T-cell (primary cell): ENCODE data around the gene STAC. TPM values are rescaled to one million over a fixed set of nuclear protein-coding genes. Genes with fewer than 3 reads are reported as not detected.

Source experiments
- ATAC-seq, 4 experiments: fragments of 200-7000 bp in 3 of 4; fragments of 150-1000 bp in 1 of 4; cut with Tn5 transposase; replicated peaks in 1 of 4; 1 replicate in 3 of 4; 2 replicates in 1 of 4; pipeline ENCODE4 v1.10.0; 2021; ENCODE audit warnings: moderate library complexity in 3 of 4, mild to moderate bottlenecking in 2 of 4, moderate number of reproducible peaks in 1 of 4
- CTCF ChIA-PET, 2 donors: fragments of 300-600 bp; sonication (Branson Sonifier 250); formaldehyde crosslinking; loops; one replicate each; lab custom pipeline; 2022; ENCODE audit warnings: antibody characterized with exemption in 2 of 2; lab: Charles Lee
- POLR2A ChIA-PET, 2 donors: fragments of 300-600 bp; sonication (Branson Sonifier 250); formaldehyde crosslinking; loops; one replicate each; lab custom pipeline; 2022; ENCODE audit warnings: antibody characterized with exemption in 2 of 2; lab: Charles Lee
- DNase-seq, 35 experiments: peaks; one replicate each; pipeline versions ENCODE4 v3.0.0 to v3.0.0-alpha.2; 2013 to 2023
- H3K27ac ChIP-seq: one replicate; pipeline ENCODE4 v1.5.1; 2013; ENCODE audit warnings: low read length
- H3K27me3 ChIP-seq, 2 experiments: replicated peaks in 1 of 2; 1 replicate in 1 of 2; 2 replicates in 1 of 2; pipeline versions ENCODE4 v1.6.1 to v1.7.0; 2013; ENCODE audit warnings: low read length in 1 of 2, mixed read lengths in 1 of 2; ENCODE audit not compliant: control insufficient read depth in 2 of 2, insufficient read depth in 2 of 2; ENCODE audit errors: extremely low read depth in 1 of 2
- H3K36me3 ChIP-seq, 2 donors: 1 replicate in 1 of 2; 2 replicates in 1 of 2; pipeline versions ENCODE4 v1.6.1 to v1.7.0; 2013; ENCODE audit warnings: low read length in 1 of 2; ENCODE audit not compliant: control insufficient read depth in 2 of 2, insufficient read depth in 1 of 2; ENCODE audit errors: extremely low read depth in 1 of 2
- H3K4me1 ChIP-seq, 2 experiments: 1 replicate in 1 of 2; 2 replicates in 1 of 2; pipeline versions ENCODE4 v1.6.1 to v1.7.0; 2013; ENCODE audit warnings: low read length in 2 of 2, mixed read lengths in 1 of 2; ENCODE audit not compliant: insufficient read depth in 2 of 2, control insufficient read depth in 1 of 2; ENCODE audit errors: extremely low read depth in 1 of 2
- H3K4me3 ChIP-seq, 2 donors: 1 replicate in 1 of 2; 2 replicates in 1 of 2; pipeline versions ENCODE4 v1.5.1 to v1.7.0; 2013; ENCODE audit warnings: mild to moderate bottlenecking in 2 of 2, low read length in 1 of 2, moderate library complexity in 1 of 2; ENCODE audit not compliant: control insufficient read depth in 1 of 2; ENCODE audit errors: extremely low read depth in 1 of 2
- H3K9me3 ChIP-seq: 2 replicates; pipeline ENCODE4 v1.7.0; 2013
- H3K27ac Mint-ChIP-seq, 2 donors: one replicate each; pipeline ENCODE4 v1.8.0; 2020 to 2021; ENCODE audit warnings: mild to moderate bottlenecking in 2 of 2, mixed read lengths in 2 of 2
- H3K27me3 Mint-ChIP-seq, 2 donors: one replicate each; pipeline ENCODE4 v1.8.0; 2021 to 2022; ENCODE audit warnings: mixed read lengths in 2 of 2
- H3K36me3 Mint-ChIP-seq: one replicate; pipeline ENCODE4 v1.8.0; 2021; ENCODE audit warnings: mixed read lengths
- H3K4me1 Mint-ChIP-seq, 3 donors: one replicate each; pipeline ENCODE4 v1.8.0; 2020 to 2022; ENCODE audit warnings: mixed read lengths in 3 of 3, mild to moderate bottlenecking in 1 of 3
- H3K4me3 Mint-ChIP-seq, 3 donors: one replicate each; pipeline ENCODE4 v1.8.0; 2020 to 2022; ENCODE audit warnings: mild to moderate bottlenecking in 3 of 3, mixed read lengths in 3 of 3, moderate library complexity in 3 of 3
- H3K9me3 Mint-ChIP-seq, 3 donors: one replicate each; pipeline ENCODE4 v1.8.0; 2020 to 2022; ENCODE audit warnings: mixed read lengths in 3 of 3
- WGBS: methylation state at CpG from one replicate; pipeline ENCODE4 v1.1.5; 2013; ENCODE audit warnings: missing lambda C conversion rate; ENCODE audit not compliant: insufficient coverage; 5-methylcytosine and 5-hydroxymethylcytosine counted together
- total RNA-seq, 35 experiments: library from RNA in 6 of 35; stranded (reverse) in 6 of 35; fragments of 120-200 nt in 1 of 35; gene quantifications; one replicate each; pipeline versions ENCODE4 v1.2.1 to v1.2.4 and lab custom pipeline; 2013 to 2026

Gene STAC
- total RNA-seq, 5 donors from 2014 or later (not counting 1 experiment from before 2014, with no cell fraction given) = 0.09 to 0.10 TPM; not detected in 3

DNA sequence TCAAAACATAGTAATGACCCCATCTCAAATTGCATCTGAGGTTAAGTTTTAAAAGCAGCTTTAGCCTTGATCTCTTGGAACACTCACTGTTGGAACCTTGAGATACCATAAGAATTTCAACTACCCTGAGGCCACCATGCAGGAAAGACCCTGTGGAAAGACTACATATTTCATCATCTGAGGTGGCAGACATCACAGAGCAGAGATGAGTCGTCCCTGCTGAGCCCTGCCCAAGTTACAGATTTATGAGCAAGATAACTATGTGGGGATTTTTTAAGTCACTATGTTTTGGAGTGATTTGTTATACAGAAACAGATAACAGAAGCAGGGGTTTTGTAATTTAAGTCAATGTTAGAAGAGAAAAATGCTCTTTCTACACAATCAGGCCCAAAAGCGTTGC lies 168.4 kb downstream of the STAC start:
- peaks cover 0 to 6% of the 10 kb centered on the region in 2 donors for H3K27me3 Mint-ChIP-seq
- 29% methylated on average over 1 of the region's 2 CpGs for WGBS
- peaks cover 0 to 3% (median 0%) of the 10 kb centered on the region in 3 donors for H3K4me1 Mint-ChIP-seq
- no peak overlapping the region for H3K4me3 ChIP-seq
- H3K36me3 ChIP-seq = no peaks in the 10 kb centered on the region
- no peaks in the 10 kb centered on the region for H3K4me1 ChIP-seq
- ChIA-PET POLR2A (no interaction called here), CTCF (no interaction called here)
- H3K27ac Mint-ChIP-seq = no peak overlapping the region
- DNase-seq (no peak), ATAC-seq (no peak)
- H3K9me3 ChIP-seq = no peaks in the 10 kb centered on the region
- H3K9me3 Mint-ChIP-seq = no peaks in the 10 kb centered on the region
- H3K4me3 Mint-ChIP-seq = no peak overlapping the region
- no peaks in the 10 kb centered on the region for H3K36me3 Mint-ChIP-seq
- peaks cover 0 to 4% of the 10 kb centered on the region in 2 experiments for H3K27me3 ChIP-seq
- H3K27ac ChIP-seq = no peak overlapping the region

DNA sequence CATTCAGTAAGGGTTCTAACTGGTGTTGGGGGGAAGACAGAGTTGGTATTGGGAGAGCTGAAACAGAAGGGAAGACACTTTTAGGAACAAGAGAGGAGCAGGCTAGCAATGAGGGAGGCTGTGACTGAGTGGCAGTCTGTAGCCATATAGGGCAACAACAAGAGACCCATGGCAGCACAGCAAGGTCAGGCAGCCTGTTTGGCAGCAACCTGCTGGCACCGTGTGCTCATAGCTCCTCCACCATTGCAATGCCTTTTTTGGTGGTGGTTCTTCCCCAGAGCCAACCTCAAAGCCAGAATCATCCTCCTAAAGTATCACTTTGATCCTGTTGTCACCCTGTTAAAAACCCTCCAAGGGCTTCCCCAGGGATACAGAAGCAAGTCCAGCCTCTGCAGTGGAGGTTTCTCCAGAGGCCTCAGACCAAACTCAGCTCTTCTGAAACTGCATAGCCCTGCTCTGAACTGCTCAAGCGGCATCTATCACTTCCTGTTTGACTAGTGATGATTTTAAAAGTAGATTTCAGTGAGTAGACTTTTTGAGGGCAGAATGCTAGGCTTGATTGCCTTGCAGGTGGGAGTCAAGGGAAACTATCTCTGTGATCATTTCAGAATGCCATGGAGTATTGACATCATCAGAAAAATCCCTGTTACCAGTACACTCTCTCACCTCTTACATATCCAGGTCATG lies 176.9 kb downstream of the STAC start:
- no peak for ATAC-seq
- H3K4me1 ChIP-seq = no peaks in the 10 kb centered on the region
- no peak overlapping the region for H3K27ac ChIP-seq
- no peaks in the 10 kb centered on the region for H3K9me3 ChIP-seq
- Mint-ChIP-seq H3K27me3 (peaks cover 2 to 8% of the 10 kb centered on the region in 2 donors), H3K27ac (no peak overlapping the region), H3K4me3 (no peak overlapping the region), H3K9me3 (no peaks in the 10 kb centered on the region), H3K36me3 (no peaks in the 10 kb centered on the region), H3K4me1 (peaks cover 0 to 2% (median 0%) of the 10 kb centered on the region in 3 donors)
- no peak overlapping the region for H3K4me3 ChIP-seq
- no peaks in the 10 kb centered on the region for H3K27me3 ChIP-seq
- H3K36me3 ChIP-seq = no peaks in the 10 kb centered on the region
- ChIA-PET CTCF (no interaction called here), POLR2A (no interaction called here)
- DNase-seq = no peak
- whole genome bisulfite sequencing = 38% methylated on average over 1 of the region's 2 CpGs

DNA sequence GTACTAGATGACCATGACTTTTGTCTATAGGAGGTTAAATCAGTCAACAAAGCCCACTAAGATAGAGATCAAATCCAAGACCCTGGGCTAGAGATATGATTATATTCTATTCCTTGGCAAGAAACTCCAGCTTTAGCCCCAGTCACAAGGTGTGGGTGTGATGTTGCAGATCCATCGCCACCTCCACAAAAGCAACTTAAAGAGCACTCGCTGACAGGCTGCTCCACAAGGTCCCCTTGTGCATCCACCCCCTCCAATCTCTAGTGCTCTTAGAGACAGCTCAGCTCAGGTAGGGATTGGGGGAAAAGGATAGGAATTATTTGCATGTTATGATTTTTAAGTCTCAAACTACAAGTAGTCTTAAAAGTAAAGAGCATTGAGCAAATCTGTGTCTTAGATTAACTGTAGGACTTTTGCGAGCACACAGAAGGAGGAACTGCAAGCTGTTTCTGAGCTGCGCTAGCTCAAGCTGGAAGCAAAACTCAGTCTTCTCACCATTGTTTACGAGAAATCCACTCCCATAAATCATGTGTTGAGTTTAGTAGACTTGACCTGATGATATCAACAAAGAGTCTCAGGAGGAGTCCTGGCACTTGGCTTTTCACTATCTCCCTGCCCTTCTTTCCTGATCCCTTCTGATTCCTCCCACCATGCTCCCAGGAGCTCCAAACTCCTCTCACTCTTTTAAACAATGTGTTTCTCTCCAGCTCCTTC lies 177.6 kb downstream of the STAC start:
- no CpG with 5 or more reads among the region's 5 CpGs for WGBS
- POLR2A ChIA-PET = no interaction called here
- H3K27ac Mint-ChIP-seq = no peak overlapping the region
- Histone ChIP-seq H3K27me3 (no peaks in the 10 kb centered on the region), H3K4me1 (no peaks in the 10 kb centered on the region), H3K36me3 (no peaks in the 10 kb centered on the region), H3K27ac (no peak overlapping the region), H3K4me3 (no peak overlapping the region), H3K9me3 (no peaks in the 10 kb centered on the region)
- peaks cover 0 to 2% (median 0%) of the 10 kb centered on the region in 3 donors for H3K4me1 Mint-ChIP-seq
- no peak overlapping the region for H3K4me3 Mint-ChIP-seq
- no peak for DNase-seq
- CTCF ChIA-PET = no interaction called here
- H3K9me3 Mint-ChIP-seq = no peaks in the 10 kb centered on the region
- H3K27me3 Mint-ChIP-seq = peaks cover 2 to 8% of the 10 kb centered on the region in 2 donors
- H3K36me3 Mint-ChIP-seq = no peaks in the 10 kb centered on the region
- ATAC-seq = no peak

DNA sequence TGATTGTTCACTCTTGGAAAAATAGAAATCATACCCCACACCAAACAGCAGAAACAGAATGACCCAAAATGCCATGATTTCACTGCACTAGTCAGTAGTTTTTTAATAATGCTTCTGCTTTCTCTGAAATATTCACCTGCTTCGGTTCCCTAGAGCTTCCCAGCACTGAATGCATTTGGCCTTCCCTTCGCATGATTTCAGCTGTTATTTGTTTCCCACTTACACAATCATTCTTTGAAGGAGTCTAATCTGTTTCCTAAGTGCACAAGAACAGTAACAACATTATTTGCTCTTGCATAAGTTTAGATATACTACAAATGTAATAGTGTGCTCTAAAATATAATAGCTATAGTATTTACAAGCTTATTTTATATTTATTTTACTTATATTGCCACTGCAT lies 178.7 kb downstream of the STAC start:
- no peaks in the 10 kb centered on the region for H3K9me3 ChIP-seq
- no peak overlapping the region for H3K4me3 ChIP-seq
- no peaks in the 10 kb centered on the region for H3K36me3 ChIP-seq
- Mint-ChIP-seq H3K4me1 (peaks cover 0 to 2% (median 0%) of the 10 kb centered on the region in 3 donors), H3K27ac (no peak overlapping the region), H3K4me3 (no peak overlapping the region), H3K9me3 (no peaks in the 10 kb centered on the region), H3K27me3 (peaks cover 2 to 8% of the 10 kb centered on the region in 2 donors), H3K36me3 (no peaks in the 10 kb centered on the region)
- H3K4me1 ChIP-seq = no peaks in the 10 kb centered on the region
- ATAC-seq = no peak
- no peak for DNase-seq
- no peaks in the 10 kb centered on the region for H3K27me3 ChIP-seq
- ChIA-PET POLR2A (no interaction called here), CTCF (interaction anchor here (0.7 to 0.9 kb wide), 2 partner anchors 32 to 980 kb away, joined by 3 to 4 read pairs; no protein-coding TSS in a partner anchor)
- H3K27ac ChIP-seq = no peak overlapping the region
- WGBS = 93% methylated on average over 2 of the region's 2 CpGs

DNA sequence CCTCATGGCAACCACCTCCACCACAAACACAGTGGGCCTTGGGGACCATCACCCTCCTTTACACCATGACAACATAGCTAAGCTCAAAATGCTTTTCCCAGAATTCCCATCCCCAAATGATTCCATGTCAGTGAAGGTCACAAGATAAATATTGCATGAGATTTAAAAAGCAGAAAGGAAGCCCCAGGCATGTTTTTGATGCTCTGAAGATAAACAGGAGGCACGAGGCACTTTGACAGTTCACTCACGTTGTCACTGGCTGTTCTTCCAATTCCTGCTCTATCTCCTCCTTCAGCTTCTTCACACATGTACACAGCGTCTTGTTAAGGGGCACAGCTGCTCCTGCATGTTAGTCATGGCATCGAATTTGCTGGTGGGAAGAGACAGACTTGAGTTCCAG lies 180.4 kb downstream of the STAC start:
- DNase-seq (no peak), ATAC-seq (no peak)
- POLR2A ChIA-PET = no interaction called here
- Histone ChIP-seq H3K4me3 (no peak overlapping the region), H3K4me1 (no peaks in the 10 kb centered on the region), H3K27ac (no peak overlapping the region), H3K36me3 (no peaks in the 10 kb centered on the region), H3K27me3 (no peaks in the 10 kb centered on the region), H3K9me3 (no peaks in the 10 kb centered on the region)
- CTCF ChIA-PET = no interaction called here
- H3K4me1 Mint-ChIP-seq = peaks cover 0 to 2% (median 0%) of the 10 kb centered on the region in 3 donors
- H3K4me3 Mint-ChIP-seq = no peak overlapping the region
- H3K27ac Mint-ChIP-seq = no peak overlapping the region
- H3K36me3 Mint-ChIP-seq = no peaks in the 10 kb centered on the region
- whole genome bisulfite sequencing = 46% methylated on average over 4 of the region's 4 CpGs
- peaks cover 2 to 7% of the 10 kb centered on the region in 2 donors for H3K27me3 Mint-ChIP-seq
- H3K9me3 Mint-ChIP-seq = no peaks in the 10 kb centered on the region

DNA sequence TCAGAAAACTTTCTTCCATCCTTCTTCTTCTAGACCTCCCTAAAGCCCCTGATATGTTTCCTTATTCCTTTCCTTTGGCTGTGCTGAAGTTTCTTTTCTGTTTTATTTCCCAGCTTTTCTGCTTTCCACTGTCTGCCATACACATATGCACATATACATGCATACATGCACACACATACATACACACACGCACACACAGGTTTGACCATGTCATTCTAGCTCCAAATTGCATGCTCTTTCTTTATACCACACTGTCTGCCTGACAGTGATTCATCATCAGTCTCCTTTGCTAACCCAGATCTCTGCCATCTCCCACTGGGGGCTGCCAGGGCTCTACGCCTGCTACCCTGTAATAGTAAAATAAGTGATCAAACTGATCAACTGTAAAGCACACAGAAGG lies 181.3 kb downstream of the STAC start:
- DNase-seq = no peak
- H3K4me3 Mint-ChIP-seq = no peak overlapping the region
- H3K9me3 Mint-ChIP-seq = peaks cover 0 to 1% (median under 1%) of the 10 kb centered on the region in 3 donors
- POLR2A ChIA-PET = no interaction called here
- H3K4me1 ChIP-seq = no peaks in the 10 kb centered on the region
- H3K4me1 Mint-ChIP-seq = peaks cover 0 to 2% (median 0%) of the 10 kb centered on the region in 3 donors
- H3K4me3 ChIP-seq = no peak overlapping the region
- no peaks in the 10 kb centered on the region for H3K9me3 ChIP-seq
- 56% methylated on average over 1 of the region's 2 CpGs for WGBS
- no peaks in the 10 kb centered on the region for H3K36me3 Mint-ChIP-seq
- peaks cover 2 to 4% of the 10 kb centered on the region in 2 donors for H3K27me3 Mint-ChIP-seq
- H3K36me3 ChIP-seq = no peaks in the 10 kb centered on the region
- ATAC-seq = no peak
- no peak overlapping the region for H3K27ac ChIP-seq
- no peaks in the 10 kb centered on the region for H3K27me3 ChIP-seq
- H3K27ac Mint-ChIP-seq = no peak overlapping the region
- CTCF ChIA-PET = no interaction called here
